Measurements from ENCODE around the gene ABCA5. TPM values are rescaled to one million over a fixed set of nuclear protein-coding genes. Genes with fewer than 3 reads are reported as not detected.

ABCA5 gene
- total and polyA plus RNA-seq, 2 donors (not counting 1 experiment from before 2014, with no cell fraction given): 9.8 to 37.2 TPM

DNA sequence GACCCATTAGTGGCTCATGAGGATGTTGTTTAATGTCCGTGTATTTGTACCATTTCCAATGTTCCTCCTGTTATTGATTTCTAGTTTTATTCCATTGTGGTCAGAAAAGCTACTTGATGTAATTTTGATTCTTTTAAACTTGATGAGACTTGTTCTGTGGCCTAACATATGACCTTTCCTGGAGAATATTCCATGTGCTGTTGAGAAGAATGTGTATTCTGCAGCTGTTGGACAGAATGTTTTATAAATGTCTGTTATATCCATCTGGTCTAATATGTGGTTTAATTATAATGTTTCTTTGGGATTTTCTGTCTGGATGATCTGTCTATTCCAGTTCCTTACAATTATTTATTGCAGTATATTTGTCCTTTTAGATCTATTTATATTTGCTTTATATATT, 95.4 kb downstream of the ABCA5 start:
- Histone ChIP-seq H3K9ac (ENCODE audit: low read length) (no peak overlapping the region), H2AFZ (ENCODE audit: insufficient read depth, low read depth, low read length, poor library complexity, severe bottlenecking) (no peak overlapping the region), H3K4me1 (ENCODE audit: control insufficient read depth in 2 of 2, insufficient read depth in 2 of 2, low read length in 2 of 2) (peaks cover 4 to 8% of the 10 kb centered on the region in 2 donors), H3K4me3 (ENCODE audit: control extremely low read depth in 1 of 5, extremely low read depth in 1 of 5, insufficient read depth in 1 of 5, low read depth in 2 of 5, low read length in 4 of 5) (no peak overlapping the region), H3K9me3 (ENCODE audit: control extremely low read depth in 1 of 3, control insufficient read depth in 2 of 3, insufficient read depth in 1 of 3, low read length in 2 of 3) (peaks cover 5 to 12% (median 5%) of the 10 kb centered on the region in 3 donors), H4K20me1 (ENCODE audit: control insufficient read depth, insufficient read depth, low read length, poor library complexity, severe bottlenecking) (no peaks in the 10 kb centered on the region), H3K27me3 (replicated peaks in 1 of 4; ENCODE audit: control extremely low read depth in 1 of 4, control insufficient read depth in 3 of 4, insufficient read depth in 4 of 4, low read length in 3 of 4) (no peaks in the 10 kb centered on the region), H3K79me2 (ENCODE audit: control insufficient read depth, insufficient read depth, low read length) (no peaks in the 10 kb centered on the region), H3K36me3 (replicated peaks in 1 of 2; ENCODE audit: control extremely low read depth in 1 of 2, control insufficient read depth in 1 of 2, extremely low read depth in 1 of 2, insufficient read depth in 2 of 2, low read length in 1 of 2) (no peaks in the 10 kb centered on the region), H3K4me2 (replicated peaks; ENCODE audit: low read depth, low read length, poor library complexity, severe bottlenecking) (no peak overlapping the region), H3K27ac (ENCODE audit: low read length in 2 of 2) (no peak overlapping the region)
- Mint-ChIP-seq H3K4me3 (no peak overlapping the region), H3K27me3 (no peaks in the 10 kb centered on the region), H3K9me3 (ENCODE audit: insufficient read depth) (peaks cover 11% of the 10 kb centered on the region), H3K4me1 (peaks cover 12% of the 10 kb centered on the region), H3K27ac (no peak overlapping the region)
- ChIA-PET POLR2A (no interaction called here), CTCF (interaction anchor here (2.3 kb wide), 1 partner anchor 454 kb away, joined by 8 read pairs; no protein-coding TSS in a partner anchor)
- DNase-seq: no peak
- ATAC-seq (ENCODE audit: low read depth): no peak
- intact Hi-C loops (cut with micrococcal nuclease): loop anchor here (10.0 kb wide), 1 partner anchor 257 kb away; no protein-coding TSS in a partner anchor
- no CpG with 5 or more reads among the region's 1 CpG for WGBS (ENCODE audit: insufficient coverage)
- TF ChIP-seq, protein P1, sequence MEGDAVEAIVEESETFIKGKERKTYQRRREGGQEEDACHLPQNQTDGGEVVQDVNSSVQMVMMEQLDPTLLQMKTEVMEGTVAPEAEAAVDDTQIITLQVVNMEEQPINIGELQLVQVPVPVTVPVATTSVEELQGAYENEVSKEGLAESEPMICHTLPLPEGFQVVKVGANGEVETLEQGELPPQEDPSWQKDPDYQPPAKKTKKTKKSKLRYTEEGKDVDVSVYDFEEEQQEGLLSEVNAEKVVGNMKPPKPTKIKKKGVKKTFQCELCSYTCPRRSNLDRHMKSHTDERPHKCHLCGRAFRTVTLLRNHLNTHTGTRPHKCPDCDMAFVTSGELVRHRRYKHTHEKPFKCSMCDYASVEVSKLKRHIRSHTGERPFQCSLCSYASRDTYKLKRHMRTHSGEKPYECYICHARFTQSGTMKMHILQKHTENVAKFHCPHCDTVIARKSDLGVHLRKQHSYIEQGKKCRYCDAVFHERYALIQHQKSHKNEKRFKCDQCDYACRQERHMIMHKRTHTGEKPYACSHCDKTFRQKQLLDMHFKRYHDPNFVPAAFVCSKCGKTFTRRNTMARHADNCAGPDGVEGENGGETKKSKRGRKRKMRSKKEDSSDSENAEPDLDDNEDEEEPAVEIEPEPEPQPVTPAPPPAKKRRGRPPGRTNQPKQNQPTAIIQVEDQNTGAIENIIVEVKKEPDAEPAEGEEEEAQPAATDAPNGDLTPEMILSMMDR (IDR thresholded peaks at IDR 0.05): no peak
- no peak for TF ChIP-seq EZH2 (IDR thresholded peaks at IDR 0.05; ENCODE audit: borderline replicate concordance, insufficient read depth, low read depth, low read length, poor library complexity, severe bottlenecking)

DNA sequence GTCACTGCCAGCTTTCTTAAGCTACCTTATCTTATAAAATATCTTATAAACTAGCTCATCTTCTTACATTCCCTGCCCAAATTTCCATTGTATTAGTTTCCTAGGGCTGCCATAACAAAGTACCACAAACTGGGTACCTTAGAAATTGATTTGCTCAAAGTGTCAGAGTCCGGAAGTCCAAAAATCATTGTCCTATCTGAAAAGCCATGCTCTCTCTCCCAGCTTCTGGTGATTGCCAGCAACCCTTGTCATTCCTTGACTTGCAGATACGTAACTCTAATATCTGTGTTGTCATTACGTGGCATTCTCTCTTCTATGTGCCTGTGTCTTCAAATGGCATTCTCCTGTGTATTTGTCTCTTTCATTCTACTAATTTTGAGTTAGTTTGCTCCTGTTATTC, 96.0 kb downstream of the ABCA5 start:
- Histone ChIP-seq H3K9ac (ENCODE audit: low read length) (no peak overlapping the region), H3K9me3 (ENCODE audit: control extremely low read depth in 1 of 3, control insufficient read depth in 2 of 3, insufficient read depth in 1 of 3, low read length in 2 of 3) (peaks cover 5 to 12% (median 5%) of the 10 kb centered on the region in 3 donors), H4K20me1 (ENCODE audit: control insufficient read depth, insufficient read depth, low read length, poor library complexity, severe bottlenecking) (no peaks in the 10 kb centered on the region), H3K27me3 (replicated peaks in 1 of 4; ENCODE audit: control extremely low read depth in 1 of 4, control insufficient read depth in 3 of 4, insufficient read depth in 4 of 4, low read length in 3 of 4) (no peaks in the 10 kb centered on the region), H3K27ac (ENCODE audit: low read length in 2 of 2) (no peak overlapping the region), H3K4me1 (ENCODE audit: control insufficient read depth in 2 of 2, insufficient read depth in 2 of 2, low read length in 2 of 2) (peaks cover 4 to 8% of the 10 kb centered on the region in 2 donors), H3K36me3 (replicated peaks in 1 of 2; ENCODE audit: control extremely low read depth in 1 of 2, control insufficient read depth in 1 of 2, extremely low read depth in 1 of 2, insufficient read depth in 2 of 2, low read length in 1 of 2) (no peaks in the 10 kb centered on the region), H3K79me2 (ENCODE audit: control insufficient read depth, insufficient read depth, low read length) (no peaks in the 10 kb centered on the region), H3K4me3 (ENCODE audit: control extremely low read depth in 1 of 5, extremely low read depth in 1 of 5, insufficient read depth in 1 of 5, low read depth in 2 of 5, low read length in 4 of 5) (no peak overlapping the region), H3K4me2 (replicated peaks; ENCODE audit: low read depth, low read length, poor library complexity, severe bottlenecking) (no peak overlapping the region), H2AFZ (ENCODE audit: insufficient read depth, low read depth, low read length, poor library complexity, severe bottlenecking) (no peak overlapping the region)
- 100% methylated on average over 2 of the region's 3 CpGs for WGBS (ENCODE audit: insufficient coverage)
- CTCF ChIA-PET: interaction anchor here (1.1 to 2.3 kb wide), 2 partner anchors 453 to 459 kb away, joined by 5 to 8 read pairs; no protein-coding TSS in a partner anchor
- H3K4me3 Mint-ChIP-seq: no peak overlapping the region
- peaks cover 12% of the 10 kb centered on the region for H3K4me1 Mint-ChIP-seq
- DNase-seq (no peak), ATAC-seq (ENCODE audit: low read depth) (no peak)
- H3K27ac Mint-ChIP-seq: no peak overlapping the region
- intact Hi-C loops (cut with micrococcal nuclease): loop anchor here (10.0 kb wide), 1 partner anchor 256 kb away; no protein-coding TSS in a partner anchor
- H3K27me3 Mint-ChIP-seq: no peaks in the 10 kb centered on the region
- TF ChIP-seq, protein P1 (IDR thresholded peaks at IDR 0.05): no peak
- TF ChIP-seq EZH2 (IDR thresholded peaks at IDR 0.05; ENCODE audit: borderline replicate concordance, insufficient read depth, low read depth, low read length, poor library complexity, severe bottlenecking): no peak
- POLR2A ChIA-PET: no interaction called here
- H3K9me3 Mint-ChIP-seq (ENCODE audit: insufficient read depth): peaks cover 11% of the 10 kb centered on the region
